HG02885 (cell line): ENCODE data around the gene NEDD4.
A peak's percentile ranks its signal among the peaks of the same experiment; 100 is the strongest.
"Not testable (repeated sequence)": the region's sequence is repeated elsewhere in the genome, so short reads cannot be mapped to it uniquely, and the experiment has no call there.

Source experiments
- ATAC-seq: cut with Tn5 transposase; IDR thresholded peaks from one replicate; pipeline ENCODE4 v1.9.1; 2021; ENCODE audit warnings: mild to moderate bottlenecking; ENCODE audit not compliant: unreplicated experiment, poor library complexity

Gene NEDD4

DNA sequence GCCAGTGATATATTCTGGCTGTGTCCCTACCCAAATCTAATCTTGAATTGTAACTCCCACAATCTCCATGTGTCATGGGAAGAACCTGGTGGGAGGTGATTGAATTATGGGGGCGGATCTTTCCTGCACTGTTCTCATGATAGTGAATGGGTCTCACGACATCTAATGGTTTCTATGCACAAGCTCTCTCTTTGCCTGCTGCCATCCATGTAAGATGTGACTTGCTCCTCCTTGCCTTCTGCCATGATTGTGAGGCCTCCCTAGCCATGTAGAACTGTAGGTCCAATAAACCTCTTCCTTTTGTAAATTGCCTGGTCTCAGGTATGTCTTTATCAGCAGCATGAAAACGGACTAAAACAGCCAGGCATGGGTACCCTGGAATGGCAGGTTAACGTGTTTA, 150.5 kb downstream of the NEDD4 start:
- ATAC-seq, result not testable (repeated sequence)

DNA sequence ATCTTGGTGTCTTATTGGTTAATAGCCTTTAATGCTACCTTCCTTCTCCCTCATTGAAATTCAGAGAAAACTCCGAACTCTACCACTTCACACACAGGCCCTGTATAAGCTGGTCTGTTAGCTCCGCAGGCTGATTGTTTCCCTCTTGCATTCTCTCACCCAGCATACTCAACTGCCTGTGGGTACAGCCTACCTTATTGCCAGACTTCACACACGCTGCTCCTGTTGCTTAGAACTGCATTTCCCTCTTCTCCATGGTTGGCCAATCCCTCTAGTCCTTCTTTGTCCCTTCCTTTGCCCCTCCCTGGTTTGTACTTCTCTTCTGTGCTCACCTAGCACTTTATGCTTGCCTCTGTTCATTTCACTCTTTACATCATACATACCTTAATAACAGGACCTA, 157.5 kb downstream of the NEDD4 start:
- ATAC-seq, result no peak

DNA sequence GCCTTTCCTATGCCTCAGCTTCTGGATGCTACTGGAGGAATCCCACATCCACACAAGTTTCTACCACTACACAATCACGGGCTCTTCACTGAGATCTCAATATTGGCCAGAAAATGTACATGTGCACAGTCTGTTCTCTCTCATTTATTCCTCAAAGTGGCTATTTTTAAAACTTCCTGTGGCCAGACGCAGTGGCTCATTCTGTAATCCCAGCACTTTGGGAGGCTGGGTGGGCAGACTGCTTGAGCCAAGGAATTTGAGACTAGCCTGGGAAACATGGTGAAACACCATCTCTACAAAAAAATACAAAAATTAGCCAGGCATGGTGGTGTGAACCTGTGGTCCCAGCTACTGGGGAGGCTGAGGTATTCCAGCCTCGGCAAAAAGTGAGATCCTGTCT, 159.1 kb downstream of the NEDD4 start:
- no peak for ATAC-seq

DNA sequence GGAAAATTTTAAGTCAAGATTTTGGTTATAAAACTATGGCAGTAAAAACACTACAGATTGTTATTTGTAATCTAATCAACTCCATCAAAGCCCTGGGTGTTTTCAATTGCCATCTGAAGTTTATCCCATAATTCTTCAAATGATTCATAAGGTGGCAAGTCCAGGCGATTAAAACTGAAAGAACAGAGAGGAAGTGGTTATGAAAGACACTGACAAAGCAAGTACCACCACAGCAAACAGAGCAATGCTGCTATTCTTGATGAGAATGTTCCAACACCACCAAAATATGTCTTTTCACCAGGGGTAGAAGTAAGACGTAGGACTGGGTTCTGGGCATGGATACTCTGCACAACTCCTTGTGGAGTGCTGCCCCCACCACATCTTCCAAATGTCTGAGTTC, 163.6 kb downstream of the NEDD4 start:
- peak; percentile 83 for ATAC-seq

DNA sequence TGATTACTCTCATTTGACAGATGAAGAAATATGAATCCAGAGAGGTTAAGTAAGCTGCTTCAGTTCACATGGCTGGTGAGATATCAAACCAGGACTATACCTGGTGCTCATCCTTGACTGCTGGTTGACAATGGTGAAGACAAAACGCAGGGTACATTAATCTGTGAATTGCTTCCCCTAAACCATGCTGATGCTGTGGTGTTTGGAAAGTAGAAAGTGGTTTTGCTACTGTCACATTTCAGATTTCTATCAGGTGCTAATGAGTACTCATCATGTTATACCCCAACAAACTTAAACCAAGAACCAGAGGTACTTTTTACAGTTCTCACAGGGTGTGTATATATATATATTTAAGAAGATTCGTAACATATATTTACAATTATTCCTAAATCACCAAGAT, 165.5 kb downstream of the NEDD4 start:
- no peak for ATAC-seq

DNA sequence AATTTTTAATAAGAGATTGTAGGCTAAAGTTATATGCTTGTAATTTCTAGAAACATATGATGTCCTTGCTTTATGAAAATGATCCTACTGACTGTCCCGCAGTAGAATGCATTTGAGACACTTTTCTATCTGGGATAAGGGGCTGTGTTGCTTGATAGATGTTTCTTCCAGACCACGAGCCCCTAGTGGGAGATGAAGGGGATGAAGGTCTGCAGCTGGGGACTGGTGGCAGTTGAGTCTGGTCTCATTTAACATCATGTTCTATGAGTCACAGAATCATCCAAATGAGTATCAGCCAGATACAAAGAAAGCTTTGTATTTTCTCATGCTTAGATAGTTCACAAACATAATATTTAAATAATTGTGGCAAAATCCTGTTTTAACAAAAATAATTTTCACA, 166.2 kb downstream of the NEDD4 start:
- no peak for ATAC-seq

DNA sequence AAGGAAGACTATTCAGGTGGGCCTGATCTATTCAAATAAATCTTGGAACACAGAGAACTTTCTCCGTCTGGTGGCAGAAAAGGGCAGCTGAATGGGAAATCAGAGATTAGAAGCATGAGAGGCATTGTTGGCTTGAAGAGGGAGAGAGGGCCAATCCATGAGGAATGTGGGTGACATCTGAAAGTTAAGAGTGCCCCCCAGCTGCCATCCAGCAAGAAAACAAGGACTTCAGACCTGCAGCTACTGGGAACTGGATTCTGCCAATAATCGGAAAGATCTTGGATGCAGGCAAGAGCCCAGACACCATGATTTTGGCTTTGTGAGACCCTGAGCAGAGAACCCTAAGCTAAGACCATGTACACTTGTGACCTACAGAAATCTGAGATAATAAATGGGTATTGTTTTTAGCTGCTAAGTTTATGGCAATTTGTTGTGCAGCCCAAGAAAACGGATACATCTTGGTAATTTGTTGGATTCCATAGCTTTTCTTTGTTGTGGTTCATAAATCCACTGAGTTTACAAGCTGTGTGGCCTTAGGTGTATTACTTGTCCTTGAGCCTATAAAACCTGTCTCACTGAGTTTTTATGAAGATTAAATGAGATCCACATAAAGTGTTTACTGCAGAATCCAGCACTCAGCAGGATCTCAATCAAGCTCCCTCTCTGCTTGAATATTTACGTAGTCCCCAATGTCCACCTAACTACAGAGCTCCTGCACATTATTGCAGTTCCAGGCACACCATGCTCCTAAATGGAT, 168.4 kb downstream of the NEDD4 start:
- ATAC-seq, result no peak

DNA sequence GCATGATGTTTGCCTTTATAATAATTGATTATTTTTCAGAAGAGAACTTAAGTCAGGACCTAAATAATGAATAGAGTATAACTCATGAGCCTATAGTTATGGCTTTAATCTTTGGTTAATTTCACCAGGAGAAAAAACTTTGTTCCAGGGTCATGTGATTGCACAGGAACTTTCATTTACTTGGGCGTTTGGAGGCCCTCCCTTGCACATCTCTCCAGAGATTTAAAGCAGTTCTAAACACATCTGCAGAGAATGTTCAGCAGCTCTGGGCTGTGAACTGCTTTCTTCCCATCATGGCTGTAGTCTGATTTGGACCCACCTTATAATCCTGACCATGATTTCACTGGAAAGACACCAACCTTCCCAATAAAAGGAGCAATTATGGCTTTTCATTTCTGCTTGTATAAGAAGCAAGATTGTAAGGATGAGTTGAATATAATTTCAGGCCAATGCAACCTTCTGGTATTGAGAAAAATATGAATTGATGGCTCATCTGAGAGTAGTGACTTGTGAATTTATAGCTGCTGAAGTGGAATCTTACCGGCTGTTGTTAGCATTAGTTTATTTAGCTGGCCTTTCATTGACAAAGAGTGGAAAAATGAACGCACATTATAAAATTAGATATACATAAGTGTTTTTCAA, 169.6 kb downstream of the NEDD4 start:
- no peak for ATAC-seq

DNA sequence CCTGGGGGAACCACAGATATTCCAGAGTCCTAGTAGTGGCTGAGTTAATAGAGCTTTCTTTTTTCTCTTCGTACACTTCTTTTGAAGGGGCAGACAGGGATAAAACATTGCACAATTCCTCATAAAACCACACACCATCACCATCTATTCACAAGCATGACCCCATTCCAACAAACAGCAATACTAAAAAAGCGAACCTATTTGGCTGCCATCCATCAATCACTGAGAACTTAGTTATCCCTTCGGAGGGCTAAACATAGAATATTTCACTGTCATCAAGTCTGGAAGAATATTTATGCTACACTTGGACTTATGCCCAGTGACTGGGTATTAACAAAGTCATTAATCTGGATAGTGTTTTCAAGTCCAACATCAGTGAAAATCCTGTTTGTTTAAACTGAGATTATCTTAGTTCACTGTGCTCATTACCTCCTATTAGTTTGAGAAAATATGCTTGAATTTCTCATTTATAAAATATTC, 170.2 kb downstream of the NEDD4 start:
- no peak for ATAC-seq

DNA sequence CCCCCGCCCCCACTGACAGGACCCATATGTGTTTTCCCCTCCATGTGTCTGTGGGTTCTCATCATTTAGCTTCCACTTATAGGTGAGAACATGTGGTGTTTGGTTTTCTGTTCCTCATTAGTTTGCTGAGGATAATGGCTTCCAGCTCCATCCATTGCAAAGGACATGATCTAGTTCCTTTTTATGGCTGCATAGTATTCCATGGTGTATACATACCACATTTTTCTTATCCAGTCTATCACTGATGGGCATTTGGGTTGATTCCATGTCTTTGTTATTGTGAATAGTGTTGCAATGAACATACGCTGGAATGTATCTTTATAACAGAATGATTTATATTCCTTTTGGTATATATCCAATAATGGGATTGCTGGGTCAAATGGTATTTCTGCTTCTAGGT, 171.7 kb downstream of the NEDD4 start:
- not testable (repeated sequence) for ATAC-seq

DNA sequence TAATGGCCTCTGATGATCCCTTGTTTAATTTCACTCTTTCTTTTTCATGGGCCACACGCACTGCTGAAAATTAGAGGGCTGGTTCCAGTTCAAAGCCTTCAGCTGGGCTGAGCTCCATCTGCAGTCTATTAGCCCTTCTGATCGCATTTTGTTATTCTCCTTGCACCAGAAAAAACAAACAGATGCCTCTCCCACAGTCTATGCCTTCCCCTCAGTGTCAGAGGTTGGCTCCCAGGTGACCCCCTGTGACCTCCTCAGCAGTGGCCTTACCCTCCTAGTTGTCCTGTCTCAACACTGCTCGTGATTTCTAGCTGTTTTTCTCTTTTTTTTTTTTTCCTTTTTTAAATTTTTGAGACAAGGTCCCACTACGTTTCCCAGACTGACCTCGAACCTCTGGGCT, 173.4 kb downstream of the NEDD4 start:
- ATAC-seq, result no peak

DNA sequence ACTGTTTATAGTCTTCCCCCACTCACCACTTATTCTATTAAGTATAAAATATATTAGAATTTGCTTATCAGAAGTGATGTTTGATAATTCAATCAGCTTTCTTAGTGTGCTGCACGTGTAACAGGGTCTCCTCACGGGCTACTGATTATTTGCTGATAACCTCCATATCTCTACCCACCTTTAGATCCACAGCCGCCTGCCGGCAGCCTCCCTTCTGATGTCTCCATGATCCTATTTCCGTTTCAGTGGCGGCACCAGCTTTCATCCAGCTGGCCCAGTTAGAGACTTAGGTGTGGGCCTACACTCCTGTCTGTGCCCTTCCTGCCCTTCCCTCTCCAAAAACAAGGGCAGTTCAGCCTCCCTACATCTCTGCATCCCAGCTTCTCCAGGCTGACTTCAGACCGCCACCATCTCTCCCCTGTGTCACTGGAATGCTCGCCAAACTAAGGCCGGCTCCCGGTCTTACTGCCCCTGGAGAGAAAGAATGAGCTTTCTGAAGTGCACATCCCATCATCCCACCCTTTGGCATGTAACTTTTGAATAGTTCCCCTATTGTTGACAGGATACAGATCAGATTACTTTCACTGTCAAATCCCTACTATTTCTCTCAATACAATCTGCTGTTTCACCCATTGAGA, 173.9 kb downstream of the NEDD4 start:
- no peak for ATAC-seq

DNA sequence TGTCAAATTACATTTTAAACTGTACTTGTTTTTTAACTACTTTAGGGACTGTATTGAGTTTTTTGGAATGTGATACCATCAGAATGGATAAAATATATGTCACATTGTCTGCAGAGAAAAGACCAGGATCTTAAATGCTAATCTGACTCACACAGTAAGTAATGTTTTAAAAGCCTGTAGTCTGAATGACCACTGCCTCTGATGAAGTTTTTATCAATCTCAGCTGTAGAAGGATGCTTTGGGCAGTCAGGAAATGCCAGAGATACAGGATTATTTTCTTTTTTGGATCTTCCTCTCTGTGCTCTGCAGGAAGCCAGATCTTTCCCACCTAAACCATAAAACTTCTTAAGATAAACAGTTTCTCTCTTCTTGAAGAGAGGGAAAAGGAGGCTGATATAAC, 177.4 kb downstream of the NEDD4 start:
- no peak for ATAC-seq

DNA sequence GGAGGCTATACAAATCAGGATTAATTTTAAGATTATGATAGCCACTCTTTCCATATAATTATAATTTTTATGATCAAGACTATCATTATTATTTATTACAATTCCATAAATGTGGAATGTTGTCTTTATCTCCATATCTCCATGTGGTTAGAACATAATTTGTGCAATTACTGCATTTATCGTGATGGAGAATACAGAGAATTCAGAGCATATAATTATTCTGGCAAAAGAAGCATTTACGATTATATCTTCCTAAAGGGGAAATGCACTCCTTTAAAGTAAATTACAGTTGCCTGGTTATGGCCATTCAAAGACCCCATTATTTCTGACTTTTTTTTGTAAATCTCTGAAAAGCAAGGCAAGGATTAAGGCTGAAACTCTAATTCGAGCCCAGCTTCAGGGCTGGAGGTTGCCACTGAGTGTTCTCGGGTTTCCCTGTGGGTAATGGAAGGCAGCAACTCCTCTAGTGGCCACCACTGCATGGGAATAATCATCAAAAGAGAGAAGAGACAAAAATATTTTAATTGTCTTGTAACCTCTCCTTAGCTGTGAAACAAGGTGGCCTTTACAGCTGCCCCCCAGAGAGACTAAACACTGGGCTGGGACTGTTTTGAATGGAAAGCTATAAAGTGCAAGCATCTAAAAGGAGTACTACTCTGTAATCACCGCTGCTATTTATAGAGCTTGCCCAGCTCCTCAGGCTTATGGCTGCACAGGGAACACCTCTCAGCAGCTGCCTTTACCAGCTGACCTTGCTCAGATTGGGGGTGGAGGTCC, 190.6 kb downstream of the NEDD4 start:
- ATAC-seq, result no peak

DNA sequence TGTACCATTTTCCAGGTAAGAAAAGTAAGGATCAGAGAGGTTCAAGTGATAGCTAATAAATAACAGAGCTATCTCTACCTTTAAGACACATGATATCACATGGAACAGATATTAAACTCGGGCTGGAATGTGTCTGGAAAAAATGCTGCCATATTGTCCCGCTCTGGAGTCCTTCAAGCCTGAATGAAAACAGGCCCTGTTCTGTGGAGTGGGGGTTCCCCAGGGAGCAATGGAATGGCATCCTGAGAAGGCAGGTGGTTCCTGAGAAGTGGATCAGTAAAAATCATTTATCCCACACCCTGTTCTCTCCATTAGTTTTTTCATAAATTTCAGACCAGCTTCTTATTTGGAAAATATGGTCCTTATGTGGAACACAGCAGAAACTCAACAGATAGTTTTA, 193.2 kb downstream of the NEDD4 start:
- ATAC-seq, result no peak

DNA sequence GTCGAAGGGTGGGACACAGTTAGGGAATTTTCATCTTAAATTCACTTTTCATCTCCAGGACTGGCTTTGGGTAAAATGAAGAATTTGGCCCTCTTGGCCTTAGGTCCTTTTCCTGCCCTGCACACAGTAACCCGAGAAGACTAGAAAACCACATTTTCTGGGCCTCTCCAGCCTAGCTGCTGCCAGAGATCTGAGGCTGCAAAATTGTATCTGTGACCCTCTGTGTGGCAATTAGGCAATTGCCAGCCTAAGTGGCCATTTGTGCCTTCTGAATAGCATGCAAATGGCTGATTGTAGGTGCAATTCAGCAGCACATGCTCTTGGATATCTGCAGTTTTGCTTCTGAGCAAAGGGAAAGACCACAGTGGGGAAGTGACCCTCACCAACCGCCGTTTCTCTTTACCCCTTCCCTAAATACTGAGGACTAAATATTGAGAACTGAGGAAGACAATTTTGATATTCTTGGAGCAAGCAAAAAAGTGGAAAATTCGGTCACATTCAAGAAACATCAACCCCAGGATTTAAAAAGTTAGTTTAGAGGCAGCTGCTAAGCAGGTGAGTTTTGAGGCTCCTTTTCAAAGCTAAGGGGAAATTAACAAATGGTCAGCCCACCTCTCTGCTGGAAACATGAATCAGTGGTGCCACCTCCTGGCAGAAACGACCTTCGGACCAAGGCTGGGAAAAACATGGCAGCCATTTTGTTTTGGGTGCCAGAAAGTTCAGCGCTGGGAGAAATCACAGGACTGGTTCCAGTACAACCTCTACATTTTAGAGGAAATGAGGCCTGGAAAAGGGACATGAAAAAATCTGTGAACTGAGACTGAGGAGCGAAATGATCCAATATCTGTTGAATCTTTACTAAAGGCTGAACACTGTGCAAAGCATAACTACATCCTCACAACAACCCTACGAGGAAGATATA, 193.9 kb downstream of the NEDD4 start:
- ATAC-seq, result peak; percentile 64

DNA sequence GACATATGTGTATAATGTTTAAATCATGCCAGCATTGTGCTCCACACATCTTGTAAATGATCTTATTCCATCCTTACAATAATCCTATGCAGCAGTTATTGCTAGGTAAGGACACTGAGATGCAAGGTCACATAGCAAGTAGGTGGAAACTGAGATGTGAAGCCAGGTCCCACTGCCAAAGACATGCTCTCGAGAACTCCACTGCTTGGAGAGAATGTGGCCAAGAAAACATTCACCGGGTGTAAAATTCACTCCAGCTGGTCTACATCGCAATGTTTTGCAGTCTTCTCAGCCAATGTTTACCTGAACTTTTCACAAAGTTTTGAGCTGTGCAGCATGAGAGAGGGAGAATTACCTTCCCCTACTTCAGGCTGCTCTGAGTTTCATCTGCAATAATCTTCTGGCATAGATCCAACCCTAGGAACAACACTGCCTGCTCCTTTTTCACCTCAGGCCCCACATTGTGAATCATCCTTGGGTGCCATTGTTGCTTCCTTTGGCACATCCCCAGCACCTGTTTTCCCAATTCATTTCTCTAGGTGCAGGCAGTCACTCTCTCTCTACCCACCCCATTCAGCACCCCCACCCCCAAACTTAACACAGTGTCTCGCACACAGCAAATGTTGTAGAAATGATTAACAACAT, 197.0 kb downstream of the NEDD4 start:
- ATAC-seq, result no peak

DNA sequence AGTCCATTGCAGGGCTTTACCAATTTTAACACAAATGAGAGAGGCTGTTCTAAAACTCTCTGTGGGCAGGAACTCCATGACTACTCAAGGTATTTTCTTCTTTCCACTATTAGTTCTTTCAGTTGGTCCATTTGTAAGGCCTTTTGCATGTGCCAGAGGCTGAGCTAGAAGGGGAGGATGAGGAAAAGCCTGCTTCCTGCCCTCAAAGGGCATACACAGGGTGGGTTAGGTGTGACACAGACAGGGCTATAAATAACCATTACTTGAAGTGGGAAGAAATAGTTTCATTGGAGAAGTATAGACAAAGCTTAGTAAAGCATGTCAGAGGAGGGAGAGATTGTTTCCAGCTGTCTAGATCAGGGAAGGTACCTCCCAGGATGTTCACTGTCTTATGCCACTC, 198.4 kb downstream of the NEDD4 start:
- ATAC-seq, result no peak
